Colon (tissue), 2 donors: ENCODE results near the gene SEPTIN11.

Source experiments
- FAIRE-seq: peaks from 2 replicates; lab custom pipeline; 2012; peaks lifted over from hg19 to GRCh38; lab: Jason Lieb, UNC
- donor health status: control.
- donor health status: control.

The SEPTIN11 gene

DNA sequence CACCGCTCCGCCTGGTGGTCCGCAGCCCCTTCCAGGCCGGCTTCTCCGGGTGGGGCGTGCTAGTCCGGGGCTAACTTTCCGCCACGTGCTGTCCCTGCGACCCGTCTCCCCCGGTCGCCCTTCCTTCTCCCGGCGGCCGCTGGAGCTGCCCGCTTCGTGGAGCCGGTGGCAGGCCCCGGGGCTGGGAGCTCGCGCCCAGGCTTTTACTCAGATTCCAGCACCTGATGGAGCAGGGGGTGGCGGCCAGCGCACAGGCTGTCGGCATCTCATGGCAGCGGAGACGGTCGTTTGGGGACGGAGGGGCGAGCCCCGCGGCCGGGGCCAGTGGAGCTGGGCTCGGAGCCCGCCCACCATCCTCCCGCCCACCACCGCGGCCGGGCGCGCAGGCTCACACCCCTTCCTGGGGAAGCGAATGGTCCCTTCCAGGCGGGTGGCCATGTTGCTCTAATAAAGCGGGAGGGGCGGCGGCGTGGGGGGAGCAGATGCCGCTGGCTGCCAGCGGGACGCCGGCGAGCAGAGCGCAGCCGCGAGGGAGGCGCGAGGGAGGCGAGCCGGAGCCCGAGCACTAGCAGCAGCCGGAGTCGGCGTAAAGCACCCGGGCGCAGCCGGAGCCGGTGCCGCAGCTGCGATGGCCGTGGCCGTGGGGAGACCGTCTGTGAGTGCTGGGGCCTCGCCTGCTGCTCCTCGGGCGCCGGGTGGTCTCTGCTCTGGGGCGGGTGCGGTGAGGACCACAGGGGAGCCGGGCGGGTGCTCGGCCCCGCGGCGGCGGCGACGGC is at the start of gene SEPTIN11:
Gene SEPTIN11 (plus strand): TSS at position 477 of the 776 bp plus-strand sequence. CDS start 152 bp downstream, at position 629.
- FAIRE-seq = no peak

DNA sequence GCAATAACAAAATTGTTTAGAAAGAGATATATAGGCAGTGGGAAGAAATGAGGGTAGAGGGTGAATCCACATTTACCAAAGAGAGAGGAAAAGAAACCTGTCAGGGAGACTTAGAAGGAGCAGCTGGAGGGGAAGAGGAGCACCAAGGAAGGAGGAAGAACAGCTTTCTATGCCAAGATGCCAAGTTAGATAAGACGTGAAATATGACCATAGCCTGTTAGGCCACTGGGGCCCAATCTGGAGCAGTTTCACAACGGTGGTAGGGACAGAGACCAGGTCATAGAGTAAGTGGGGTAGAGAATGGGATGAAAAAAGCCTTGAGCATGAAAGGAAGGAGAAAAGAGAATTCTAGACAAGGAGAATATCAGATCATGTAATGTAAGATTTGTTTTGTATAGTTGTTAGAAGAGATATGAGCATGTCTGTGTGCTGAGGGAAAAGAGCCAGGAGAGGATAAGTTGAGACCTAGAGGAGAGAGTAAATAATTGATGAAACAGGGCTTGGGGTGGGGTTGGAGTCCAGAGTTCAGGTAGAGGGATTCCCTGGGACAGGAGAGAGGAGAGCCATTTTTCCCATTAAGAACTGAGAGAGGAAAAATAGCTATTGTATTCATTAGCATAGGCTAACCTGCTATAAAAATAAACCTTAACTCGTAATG is 47.2 kb upstream of the SEPTIN11 start:
- no peak for FAIRE-seq

DNA sequence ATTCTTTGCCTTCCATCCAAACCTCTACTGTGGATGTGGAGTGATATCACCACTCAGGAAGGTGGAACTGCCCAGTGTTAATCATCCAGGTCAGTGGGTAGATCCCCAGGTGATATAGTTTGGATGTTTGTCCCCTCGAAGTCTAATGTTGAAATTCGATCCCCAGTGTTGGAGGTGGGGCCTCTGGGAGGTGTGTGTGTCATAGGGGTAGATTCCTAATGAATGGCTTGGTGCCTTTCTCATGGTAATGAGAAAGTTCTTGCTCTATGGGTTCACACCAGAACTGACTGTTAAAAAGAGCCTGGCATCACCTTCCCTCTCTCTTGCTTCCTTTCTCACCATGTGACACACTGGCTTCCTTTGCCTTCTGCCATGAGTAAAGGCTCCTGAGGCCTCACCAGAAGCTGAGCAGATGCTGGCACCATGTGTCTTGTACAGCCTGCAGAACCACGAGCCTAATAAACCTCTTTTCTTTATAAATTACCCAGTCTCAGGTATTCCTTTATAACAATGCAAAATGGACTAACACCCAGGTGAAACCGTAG is 44.8 kb upstream of the SEPTIN11 start:
- FAIRE-seq = no peak

DNA sequence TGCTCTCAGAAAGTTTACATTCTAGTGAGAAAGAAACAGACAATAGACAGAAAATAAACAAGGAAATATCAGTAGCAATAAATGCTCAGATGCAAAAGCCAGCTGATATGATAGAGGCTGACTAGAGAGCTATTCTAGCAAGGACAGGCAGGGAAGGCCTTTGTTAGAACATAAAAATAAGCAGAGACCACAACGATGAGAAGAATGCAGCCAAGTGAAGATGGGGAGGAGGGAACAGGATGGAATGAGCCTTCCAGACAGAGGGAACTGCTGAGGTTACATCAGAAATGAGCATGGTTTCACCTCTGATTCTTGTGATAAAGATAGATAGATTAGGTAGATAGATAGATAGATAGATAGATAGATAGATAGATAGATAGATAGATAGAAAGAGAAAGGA is 44.0 kb upstream of the SEPTIN11 start:
- no peak for FAIRE-seq

DNA sequence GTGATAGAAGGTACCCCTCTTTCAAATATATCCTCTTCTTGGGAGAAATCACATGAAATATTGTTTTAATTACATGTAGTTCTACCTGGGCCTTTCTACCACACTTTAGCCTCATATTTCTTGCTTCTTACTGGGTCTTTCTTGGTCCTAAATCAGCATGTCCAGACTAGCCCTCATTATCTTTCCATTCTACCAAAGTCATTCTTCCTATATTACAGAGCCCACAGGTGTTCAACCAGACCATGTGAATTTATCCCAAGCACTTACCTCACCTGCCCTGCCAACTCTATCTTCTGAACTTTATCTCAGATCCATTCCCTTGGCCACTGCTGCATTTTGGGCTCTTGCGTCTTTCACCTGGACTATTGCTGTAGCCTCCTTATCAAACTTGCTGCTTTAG is 39.8 kb upstream of the SEPTIN11 start:
- no peak for FAIRE-seq

DNA sequence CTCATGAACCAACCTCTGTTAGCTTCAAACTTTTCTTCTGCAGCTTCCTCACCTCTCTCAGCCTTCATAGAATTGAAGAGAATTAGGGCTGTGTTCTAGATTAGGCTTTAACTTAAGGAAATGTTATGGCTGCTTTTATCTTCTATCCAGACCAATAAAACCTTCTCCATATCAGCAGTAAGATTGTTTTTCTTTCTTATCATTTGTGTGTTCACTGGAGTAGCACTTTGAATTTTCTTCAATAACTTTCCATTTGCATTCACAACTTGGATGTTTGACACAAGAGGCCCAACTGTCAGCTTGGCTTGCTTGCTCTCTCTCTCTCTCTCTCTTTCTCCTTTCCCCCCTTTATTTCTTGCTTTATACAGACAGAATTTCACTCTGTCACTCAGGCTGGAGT is 28.8 kb upstream of the SEPTIN11 start:
- no peak for FAIRE-seq

DNA sequence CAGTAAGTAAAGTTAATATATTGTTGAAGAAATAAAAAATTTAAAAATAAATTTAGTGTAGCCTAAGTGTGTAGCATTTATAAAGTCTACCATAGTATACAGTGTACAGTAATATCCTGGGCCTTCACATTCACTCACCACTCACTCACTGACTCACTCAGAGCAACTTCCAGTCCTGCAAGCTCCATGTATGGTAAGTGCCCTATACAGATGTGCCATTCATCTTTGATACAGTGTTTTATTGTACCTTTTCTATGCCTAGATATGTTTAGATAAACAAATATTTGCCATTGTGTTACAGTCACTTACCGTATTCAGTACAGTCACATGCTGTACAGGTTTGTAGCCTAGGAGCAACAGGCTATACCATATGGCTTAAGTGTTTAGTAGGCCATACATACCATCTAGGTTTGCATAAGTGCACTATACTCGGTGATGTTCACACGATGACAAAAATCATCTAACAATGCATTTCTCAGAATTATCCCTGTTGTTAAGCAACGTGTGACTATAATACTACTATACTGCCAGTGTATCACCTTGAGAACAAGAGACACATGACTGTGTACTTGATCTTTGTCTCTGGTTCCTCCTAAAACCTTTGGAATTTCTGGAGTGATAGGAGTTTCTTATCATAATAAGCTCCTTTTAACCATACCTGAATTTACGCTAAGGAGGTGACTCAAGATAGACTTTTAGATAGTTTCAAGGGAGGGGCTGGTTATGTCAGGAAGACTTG is 25.8 kb upstream of the SEPTIN11 start:
- no peak for FAIRE-seq

DNA sequence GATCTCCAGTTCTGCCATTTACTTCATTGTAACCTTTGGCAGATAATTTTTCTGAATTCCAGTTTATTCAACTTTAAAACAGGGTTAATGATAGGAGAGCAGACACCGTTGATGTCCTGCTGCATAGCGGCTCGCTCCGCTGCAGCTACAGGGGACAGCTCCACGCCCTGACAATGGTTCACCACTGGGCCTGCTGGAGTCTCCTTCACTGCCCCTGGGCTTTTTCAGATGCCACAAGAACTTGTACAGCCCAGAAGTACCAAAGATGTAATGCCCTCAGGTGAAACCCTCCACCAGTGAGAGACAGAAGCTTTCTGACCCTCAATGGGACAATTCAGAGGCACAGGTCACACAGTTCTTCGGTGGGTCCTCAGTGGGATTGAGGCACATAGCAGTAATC is 22.7 kb upstream of the SEPTIN11 start:
- FAIRE-seq = no peak

DNA sequence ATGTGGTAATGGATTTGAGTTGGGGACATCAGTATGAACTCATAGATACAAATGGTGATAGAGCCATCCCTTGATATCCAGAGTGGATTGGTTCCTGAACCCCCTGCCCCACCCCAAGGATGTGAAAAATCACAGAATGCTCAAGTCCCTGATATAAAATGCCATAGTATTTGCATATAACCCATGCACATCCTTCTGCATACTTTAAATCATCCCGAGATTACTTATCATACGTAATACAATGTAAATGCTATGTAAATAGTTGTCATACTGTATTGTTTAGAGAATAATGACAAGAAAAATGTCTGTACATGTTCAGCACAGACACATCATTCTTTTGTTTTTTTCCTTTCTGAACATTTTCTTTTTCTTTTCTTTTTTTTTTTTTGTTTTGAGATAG is 18.9 kb upstream of the SEPTIN11 start:
- FAIRE-seq = no peak

DNA sequence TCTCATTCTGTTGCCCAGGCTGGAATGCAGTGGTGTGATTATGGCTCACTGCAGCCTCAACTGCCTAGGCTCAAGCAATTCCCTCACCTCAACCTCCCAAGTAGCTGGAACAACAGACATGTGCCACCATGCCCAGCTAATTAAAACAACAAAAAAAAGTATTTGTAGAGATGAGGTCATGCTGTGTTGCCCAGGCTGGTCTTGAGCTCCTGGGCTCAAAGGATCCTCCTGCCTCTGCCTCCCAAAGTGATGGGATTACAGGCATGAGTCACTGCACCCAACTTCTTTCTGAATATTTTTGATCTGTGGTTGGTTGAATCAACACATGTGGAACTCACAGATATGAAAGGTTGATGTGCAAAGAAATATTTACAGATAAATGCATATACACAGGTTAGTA is 18.5 kb upstream of the SEPTIN11 start:
- FAIRE-seq = no peak

DNA sequence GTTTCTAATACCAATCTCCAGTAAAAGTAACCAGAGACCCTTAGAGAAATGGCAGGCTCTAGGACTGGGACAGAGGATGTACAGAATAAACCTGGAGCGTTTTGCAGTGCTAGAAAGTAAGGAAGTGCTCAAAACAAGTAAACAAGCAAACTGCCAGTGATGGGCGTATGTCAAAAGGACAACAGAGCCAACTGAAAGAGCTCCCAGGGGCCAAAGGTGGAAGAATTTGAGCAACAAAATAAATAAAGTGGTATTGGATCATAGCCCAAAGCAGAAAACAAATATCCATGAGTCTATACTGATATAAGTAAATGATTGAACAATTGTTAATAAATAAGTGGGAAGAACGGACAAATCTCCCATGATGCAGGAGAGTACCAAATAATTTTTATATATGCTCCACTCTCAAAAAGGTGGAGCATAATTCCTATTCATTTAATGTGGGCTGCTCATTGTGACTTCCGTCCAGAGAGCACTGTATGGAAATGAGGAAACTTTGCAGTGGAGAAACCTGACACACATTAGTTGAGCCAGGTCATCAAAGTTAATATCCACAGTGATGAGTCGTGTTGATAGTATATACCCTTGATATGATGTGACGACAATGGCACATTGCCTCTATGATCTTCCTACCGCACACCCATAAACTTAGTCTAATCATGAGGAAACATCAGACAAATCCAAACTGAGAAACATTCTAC is 17.8 kb upstream of the SEPTIN11 start:
- FAIRE-seq = no peak

DNA sequence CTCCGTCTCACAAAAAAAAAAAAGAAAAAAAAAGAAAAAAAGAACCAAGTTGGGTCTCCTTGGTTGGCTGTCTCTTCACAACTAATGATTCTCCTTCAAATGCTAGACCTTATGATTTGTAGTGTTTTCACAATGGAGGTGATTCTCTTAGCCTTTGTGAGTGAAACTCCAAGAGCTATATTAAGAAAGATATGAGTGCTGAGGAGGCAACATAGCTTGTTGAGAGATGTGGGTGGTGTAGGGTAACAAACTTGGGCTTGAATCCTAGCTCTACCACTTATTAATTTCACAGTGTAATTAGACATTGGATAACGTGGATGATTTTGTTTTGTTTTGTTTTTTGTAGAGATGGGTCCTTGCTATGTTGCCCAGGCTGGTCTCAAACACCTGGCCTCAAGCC is 10.4 kb upstream of the SEPTIN11 start:
- no peak for FAIRE-seq

DNA sequence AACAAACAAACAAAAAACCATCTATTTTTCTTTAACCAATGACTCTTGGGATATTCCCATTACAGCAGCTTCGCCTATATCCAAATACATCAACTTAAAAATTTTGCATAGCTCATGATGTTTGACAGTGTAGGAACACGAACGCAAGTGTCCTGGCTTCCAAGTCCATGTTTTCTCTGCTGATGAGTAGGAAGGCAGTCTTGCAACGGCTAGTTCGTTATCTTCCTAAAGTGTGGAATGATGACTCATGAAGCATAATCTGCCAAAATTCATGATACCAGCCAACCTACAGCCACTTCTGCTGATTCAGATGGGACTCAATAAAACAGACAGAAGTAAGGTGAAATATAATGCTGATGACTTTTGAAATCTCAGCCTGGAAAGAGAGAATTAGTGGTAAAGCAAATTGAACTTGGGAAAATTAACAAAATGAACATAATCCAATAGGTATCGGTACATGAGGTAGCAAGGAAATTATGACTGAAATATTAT is 6.4 kb upstream of the SEPTIN11 start:
- FAIRE-seq = no peak

DNA sequence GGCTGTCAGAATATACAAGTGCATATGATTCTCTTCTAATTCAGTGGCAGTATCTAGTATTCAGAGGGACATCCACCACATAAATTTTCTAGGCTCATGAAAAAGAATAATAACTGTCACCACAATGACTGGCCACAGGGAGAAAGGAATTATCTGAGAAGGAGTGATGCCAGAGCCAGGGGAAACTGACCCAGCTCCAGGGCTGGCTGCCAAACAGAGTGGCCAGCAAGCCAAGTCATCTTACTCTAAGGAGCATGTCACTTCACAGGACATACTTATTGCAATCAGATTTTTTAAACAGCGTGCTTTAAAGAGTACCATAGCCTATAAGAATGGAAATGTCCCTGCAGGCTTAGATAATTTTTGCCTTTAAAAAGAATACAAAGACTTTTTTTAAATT is 5.8 kb upstream of the SEPTIN11 start:
- FAIRE-seq = no peak

DNA sequence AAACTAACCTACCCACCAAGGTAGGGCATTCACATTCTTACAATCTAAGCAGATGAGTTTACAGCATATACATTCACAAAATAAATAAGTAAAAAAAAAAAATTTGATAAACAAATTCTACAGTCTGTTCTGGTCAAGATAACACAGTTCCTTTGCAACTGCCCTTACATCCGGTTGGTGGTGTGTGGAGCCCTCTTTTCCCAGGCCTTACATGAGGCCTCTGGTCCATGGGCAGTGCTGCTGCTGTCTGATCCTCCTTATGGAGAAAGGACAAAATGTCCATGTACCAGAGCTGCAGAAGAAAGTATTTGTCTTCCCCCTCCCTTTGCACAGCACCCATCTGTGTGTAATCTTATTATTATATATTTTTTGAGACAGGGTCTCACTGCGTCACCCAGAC is 2.2 kb upstream of the SEPTIN11 start:
- no peak for FAIRE-seq

DNA sequence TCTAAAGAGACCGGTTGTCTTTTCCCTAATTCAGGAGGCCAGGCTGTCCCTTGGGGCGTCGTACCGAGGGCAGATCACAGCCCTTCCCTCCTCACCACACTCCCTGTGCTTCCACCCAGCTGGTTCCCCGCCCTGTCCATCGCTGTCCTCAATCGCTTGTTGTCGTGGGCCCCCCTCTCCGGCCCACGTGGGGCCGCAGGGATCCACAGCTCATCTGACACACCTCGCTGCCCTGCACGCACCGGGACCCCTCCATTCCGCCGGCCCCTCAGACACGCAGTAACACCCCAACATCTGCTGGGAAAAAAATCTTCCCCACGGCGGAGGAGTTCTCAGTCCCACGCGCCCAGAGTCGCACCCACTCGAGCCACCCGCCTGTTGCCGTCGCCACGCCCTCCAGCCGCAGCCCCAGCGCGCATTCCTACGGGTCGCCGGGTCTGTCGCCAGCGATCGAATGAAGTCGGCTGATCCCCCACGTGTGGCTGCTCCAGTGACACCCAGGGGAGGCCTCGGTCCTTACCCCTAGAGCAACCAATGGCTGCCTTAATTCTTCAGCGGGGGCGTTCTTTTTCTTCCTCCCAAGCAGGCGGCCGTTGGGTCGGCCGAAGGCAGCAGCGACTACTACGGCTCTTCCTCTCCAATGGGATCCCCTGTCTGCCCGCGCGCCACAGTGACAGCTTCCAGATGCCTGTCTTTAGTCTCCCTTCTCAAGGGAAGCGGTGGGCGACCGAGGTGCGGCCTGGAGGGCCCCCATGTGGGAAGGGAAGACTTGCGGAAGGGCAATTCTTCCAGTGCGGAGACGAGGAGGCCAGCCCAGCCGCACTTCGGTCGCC is 893 bp upstream of the SEPTIN11 start:
- no peak for FAIRE-seq

DNA sequence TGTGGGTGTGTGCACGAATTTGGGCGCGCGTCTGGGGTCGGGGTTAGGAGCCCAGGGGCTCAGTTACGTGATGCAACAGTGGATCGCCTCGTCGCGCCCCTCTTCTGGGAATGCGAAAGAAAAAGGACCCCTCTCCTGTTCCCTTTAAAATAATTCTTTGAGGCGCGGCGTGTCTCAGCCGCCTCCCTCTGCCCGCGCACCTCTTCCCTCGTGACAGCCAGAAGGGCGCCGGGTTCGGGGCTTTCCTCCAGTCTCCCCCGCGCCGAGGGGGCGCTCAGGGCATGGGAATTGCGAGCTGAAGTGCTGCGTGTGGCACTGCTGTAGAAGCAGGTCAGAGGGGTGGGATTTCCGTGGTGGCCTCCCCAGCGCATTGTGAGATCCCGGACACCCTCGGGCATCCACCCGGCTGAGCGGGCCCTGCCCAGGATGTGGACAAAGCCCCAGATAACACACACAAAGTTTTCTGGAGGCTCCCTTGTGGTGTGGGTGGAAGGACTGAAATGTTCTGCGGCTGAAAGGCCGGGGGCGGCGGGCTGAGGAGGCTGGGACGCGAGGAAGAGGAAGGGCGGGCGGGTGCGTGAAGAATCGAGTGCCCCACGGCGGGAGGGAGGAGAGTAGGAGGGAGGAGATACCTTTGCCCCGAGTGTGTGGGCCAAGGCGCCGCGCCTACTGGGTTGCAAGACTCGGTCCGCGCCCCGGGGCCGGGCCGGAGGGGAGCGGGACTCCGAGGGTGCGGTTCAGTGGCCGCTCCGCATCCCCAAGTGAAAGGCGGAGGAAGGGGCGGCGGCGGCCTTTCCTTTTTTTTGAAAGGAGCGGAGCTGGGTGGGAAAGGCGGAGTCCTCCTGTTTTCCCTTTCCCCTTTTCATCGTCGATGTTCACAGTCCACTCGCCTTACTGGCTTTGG is 752 bp downstream of the SEPTIN11 start:
- no peak for FAIRE-seq

DNA sequence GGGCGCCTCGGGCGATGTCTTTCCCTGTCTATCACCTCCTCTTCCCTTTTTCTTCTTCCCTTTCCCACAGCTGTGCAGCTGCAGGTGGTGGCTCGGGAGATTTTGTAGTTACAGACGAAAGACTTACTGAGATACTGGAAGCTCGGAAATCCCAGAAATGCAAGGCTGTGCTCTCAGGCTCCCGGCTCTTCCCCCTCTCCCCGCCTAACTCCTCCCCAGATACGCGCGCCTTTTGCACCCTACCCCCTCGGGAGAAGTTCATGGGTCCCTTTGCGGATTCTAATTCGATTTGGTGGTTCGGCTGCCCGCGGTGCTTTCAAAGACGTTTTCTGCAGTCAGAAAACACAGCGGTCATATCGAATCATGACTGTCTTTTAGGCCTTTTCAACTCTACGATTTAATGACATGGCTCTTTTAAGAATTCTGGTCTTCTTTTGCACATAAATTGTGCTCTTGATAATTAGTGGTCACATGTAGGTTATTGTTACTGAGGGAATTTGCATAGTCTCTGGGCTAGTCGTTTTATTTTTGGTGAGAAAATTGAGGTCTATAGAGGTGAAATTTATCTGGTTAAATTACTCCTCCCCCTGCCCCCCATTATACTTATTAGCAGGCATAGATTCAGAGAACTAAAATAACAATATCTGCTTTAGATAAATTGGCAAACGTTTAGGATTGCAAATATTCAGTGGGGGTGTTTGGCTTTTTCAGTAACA is 1.6 kb downstream of the SEPTIN11 start:
- no peak for FAIRE-seq

DNA sequence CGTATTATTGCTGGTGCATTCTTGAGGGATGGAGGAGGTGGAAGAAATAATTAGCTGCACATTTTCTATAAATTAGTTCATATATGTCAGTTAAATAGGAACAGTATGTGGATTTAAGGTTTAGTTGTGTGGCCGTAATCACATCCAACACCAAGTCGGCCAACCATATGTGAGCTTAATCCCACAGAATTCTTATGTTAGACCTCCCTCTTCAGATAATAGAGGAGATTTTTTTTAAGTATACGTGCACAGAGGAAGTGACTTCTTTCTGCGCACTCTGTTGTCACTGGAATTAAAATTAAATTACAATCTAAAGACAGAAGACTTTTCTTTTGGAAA is 2.1 kb downstream of the SEPTIN11 start:
- no peak for FAIRE-seq

DNA sequence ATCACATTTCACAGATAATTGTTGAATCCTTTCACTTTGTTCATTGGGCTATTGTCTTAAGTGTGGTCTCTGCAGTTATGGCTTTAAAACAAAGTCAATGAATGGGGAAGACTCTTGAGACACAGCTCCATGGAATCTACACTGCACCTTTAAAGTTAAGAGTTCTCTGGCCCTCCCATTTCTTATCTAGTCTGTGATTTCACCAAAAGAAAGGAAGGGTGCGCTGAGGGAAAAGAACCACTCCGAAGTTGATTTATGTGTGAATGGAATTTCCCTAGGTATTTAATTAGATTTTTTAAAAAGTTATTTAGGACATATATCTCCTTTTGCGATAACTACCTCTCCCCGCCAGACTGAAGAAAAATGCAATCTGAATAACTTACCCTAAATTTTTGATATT is 2.5 kb downstream of the SEPTIN11 start:
- no peak for FAIRE-seq
